ENCODE data around the gene PMVK. TPM values are rescaled to one million over a fixed set of nuclear protein-coding genes. Genes with fewer than 3 reads are reported as not detected.

The PMVK gene
- total RNA-seq, 2 donors from 2014 or later, result 32.4 to 34.6 TPM

- H3K4me3 Mint-ChIP-seq, result no peak overlapping the region
- H3K9me3 Mint-ChIP-seq, result no peaks in the 10 kb centered on the region
- peaks cover 4% of the 10 kb centered on the region in 2 donors for H3K36me3 Mint-ChIP-seq (ENCODE audit: insufficient read depth in 2 of 2)
- ATAC-seq (replicated peaks in 1 of 2), result no peak
- DNase-seq, result no peak
- H3K4me1 Mint-ChIP-seq (ENCODE audit: low read depth), result peaks cover 44% of the 10 kb centered on the region
- H3K27me3 Mint-ChIP-seq (ENCODE audit: low read depth), result no peaks in the 10 kb centered on the region
- H3K27ac Mint-ChIP-seq, result peak overlapping the region; percentile 17
Observed at GRCh38 chr1:154972213-154972516, 35.6 kb upstream of the PMVK start.

DNA sequence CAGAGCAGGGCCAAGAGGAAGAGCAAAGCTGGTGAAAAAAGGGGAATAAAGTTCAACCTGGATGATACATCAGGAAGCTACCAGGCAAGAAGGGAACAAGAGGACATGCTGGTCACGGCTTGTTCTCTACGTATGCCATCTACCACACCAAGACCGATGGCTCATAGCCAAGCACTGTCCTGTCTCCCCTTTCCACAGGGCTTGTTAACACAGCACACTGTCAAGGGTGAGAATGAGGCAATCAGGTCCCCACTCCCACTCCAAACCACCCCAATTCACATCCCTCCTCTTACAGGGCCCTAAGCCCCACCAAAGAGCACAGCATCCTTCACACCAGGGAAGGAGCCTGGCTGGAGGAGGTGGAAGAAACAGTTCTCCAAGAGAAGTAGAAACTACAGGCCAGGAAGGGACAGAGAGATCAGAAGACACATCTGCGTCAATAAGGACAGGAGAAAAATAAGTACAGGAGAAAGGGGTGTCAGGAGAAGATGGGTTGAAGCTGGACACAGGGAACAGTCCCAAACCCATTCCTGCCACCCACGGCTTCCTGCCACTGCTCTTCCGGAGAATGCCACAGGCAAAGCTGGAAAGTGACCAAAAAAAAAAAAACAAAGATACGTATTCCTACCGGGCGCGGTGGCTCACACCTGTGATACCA is 35.0 kb upstream of the PMVK start:
- Mint-ChIP-seq H3K4me3 (peak overlapping the region; percentile 48 to 65), H3K4me1 (ENCODE audit: low read depth) (peaks cover 44% of the 10 kb centered on the region), H3K9me3 (no peaks in the 10 kb centered on the region), H3K27ac (peak overlapping the region; percentile 78), H3K36me3 (ENCODE audit: insufficient read depth in 2 of 2) (peaks cover 4% of the 10 kb centered on the region in 2 donors), H3K27me3 (ENCODE audit: low read depth) (no peaks in the 10 kb centered on the region)
- ATAC-seq (replicated peaks in 1 of 2) (no peak), DNase-seq (no peak)

DNA sequence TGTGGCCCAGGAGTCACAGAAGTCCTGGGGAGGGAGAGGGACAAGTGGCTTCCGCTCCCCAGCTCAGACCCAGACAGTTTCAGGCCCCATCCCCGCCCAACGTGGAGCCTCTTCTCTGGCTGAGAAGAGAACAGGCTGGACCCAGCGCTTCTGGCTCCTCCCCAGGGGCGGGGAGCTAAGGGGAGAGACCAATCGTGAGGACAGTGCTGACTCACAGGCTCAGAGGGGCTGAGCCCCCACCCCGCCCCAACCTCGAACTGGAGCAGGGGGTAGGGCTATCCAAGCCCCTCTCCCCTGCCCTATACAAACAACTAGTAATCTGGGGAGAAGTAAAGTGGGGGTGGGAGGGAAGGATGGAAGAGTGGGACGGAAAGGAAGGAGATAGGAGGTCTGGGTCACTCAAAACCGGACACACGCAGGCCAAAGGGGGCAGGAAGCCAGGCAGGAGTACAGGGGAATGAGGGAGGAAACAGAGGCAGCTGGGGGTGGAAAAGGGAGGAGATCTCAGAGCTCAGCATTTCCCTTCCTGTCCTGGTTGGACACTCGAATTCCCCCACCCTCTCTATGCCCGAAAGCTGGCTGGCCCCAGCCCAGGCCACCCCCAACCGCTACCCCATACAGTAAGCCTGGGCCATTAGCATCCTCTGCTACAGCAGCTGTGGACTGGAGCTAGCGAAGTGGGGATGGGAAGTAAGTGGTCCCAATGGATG is 34.3 kb upstream of the PMVK start, which contains the start of gene SHC1:
SHC1 (minus strand) TSS at position 117 of the 710 bp plus-strand sequence. CDS start 221 bp downstream, outside the sequence.
- Mint-ChIP-seq H3K27me3 (ENCODE audit: low read depth) (no peaks in the 10 kb centered on the region), H3K4me3 (peak within 1 kb of the TSS; percentile 50 to 65), H3K9me3 (no peaks in the 10 kb centered on the region), H3K36me3 (ENCODE audit: insufficient read depth in 2 of 2) (peaks cover 4% of the 10 kb centered on the region in 2 donors), H3K4me1 (ENCODE audit: low read depth) (peaks cover 44% of the 10 kb centered on the region), H3K27ac (peak within 1 kb of the TSS; percentile 78)
- ATAC-seq (replicated peaks in 1 of 2) (peak in 1 of 2 donors; percentile 17), DNase-seq (peak; percentile 67 to 69)

GRCh38 chr1:154969860-154970452 is 33.4 kb upstream of the PMVK start:
- ATAC-seq (replicated peaks in 1 of 2) (no peak), DNase-seq (no peak)
- Mint-ChIP-seq H3K27me3 (ENCODE audit: low read depth) (no peaks in the 10 kb centered on the region), H3K4me3 (no peak overlapping the region), H3K4me1 (ENCODE audit: low read depth) (peaks cover 44% of the 10 kb centered on the region), H3K36me3 (ENCODE audit: insufficient read depth in 2 of 2) (peaks cover 4 to 6% of the 10 kb centered on the region in 2 donors), H3K9me3 (no peaks in the 10 kb centered on the region), H3K27ac (no peak overlapping the region)

- H3K36me3 Mint-ChIP-seq (ENCODE audit: insufficient read depth in 2 of 2), result peaks cover 4 to 6% of the 10 kb centered on the region in 2 donors
- DNase-seq (no peak), ATAC-seq (replicated peaks in 1 of 2) (no peak)
- H3K4me1 Mint-ChIP-seq (ENCODE audit: low read depth), result peaks cover 44% of the 10 kb centered on the region
- no peak overlapping the region for H3K4me3 Mint-ChIP-seq
- peak overlapping the region; percentile 31 for H3K27ac Mint-ChIP-seq
- no peaks in the 10 kb centered on the region for H3K27me3 Mint-ChIP-seq (ENCODE audit: low read depth)
- H3K9me3 Mint-ChIP-seq, result no peaks in the 10 kb centered on the region
Observed at GRCh38 chr1:154969246-154969645, 32.7 kb upstream of the PMVK start.

GRCh38 chr1:154968731-154969130 is 32.2 kb upstream of the PMVK start:
- no peak for ATAC-seq (replicated peaks in 1 of 2)

GRCh38 chr1:154967331-154967950 is 30.9 kb upstream of the PMVK start:
- DNase-seq, result no peak
- Mint-ChIP-seq H3K9me3 (no peaks in the 10 kb centered on the region), H3K4me3 (no peak overlapping the region), H3K36me3 (ENCODE audit: insufficient read depth in 2 of 2) (peaks cover 6% of the 10 kb centered on the region in 2 donors), H3K27ac (no peak overlapping the region), H3K27me3 (ENCODE audit: low read depth) (no peaks in the 10 kb centered on the region), H3K4me1 (ENCODE audit: low read depth) (peaks cover 52% of the 10 kb centered on the region)
- no peak for ATAC-seq (replicated peaks in 1 of 2)

More at GRCh38 chr1:154968731-154969130, 32.2 kb upstream of the PMVK start:
- no peak overlapping the region for H3K4me3 Mint-ChIP-seq
- peaks cover 4 to 6% of the 10 kb centered on the region in 2 donors for H3K36me3 Mint-ChIP-seq (ENCODE audit: insufficient read depth in 2 of 2)
- no peaks in the 10 kb centered on the region for H3K9me3 Mint-ChIP-seq
- no peaks in the 10 kb centered on the region for H3K27me3 Mint-ChIP-seq (ENCODE audit: low read depth)
- no peak overlapping the region for H3K27ac Mint-ChIP-seq
- no peak for DNase-seq
- H3K4me1 Mint-ChIP-seq (ENCODE audit: low read depth), result peaks cover 47% of the 10 kb centered on the region

DNA sequence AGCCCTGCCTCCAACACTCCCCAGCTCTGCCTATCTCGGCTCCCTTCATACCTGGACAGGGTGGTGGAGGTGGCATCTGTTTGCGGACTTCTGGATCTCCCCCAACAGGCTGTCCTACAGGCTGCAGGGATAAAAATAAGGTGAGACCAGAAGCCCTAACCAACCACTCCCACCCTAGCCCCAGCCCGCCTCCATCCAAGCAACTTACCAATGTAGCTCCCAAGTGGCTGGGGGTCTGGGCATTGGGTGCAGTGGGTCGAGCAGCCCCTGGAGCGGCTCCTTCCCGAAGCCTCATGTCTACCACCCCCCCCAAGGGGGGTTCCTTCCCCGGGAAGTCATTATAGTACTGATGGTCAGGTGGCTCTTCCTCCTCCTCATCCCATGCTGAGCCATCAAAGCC is 29.6 kb upstream of the PMVK start:
- H3K27me3 Mint-ChIP-seq (ENCODE audit: low read depth), result no peaks in the 10 kb centered on the region
- H3K27ac Mint-ChIP-seq, result no peak overlapping the region
- H3K9me3 Mint-ChIP-seq, result no peaks in the 10 kb centered on the region
- peaks cover 4 to 9% of the 10 kb centered on the region in 2 donors for H3K36me3 Mint-ChIP-seq (ENCODE audit: insufficient read depth in 2 of 2)
- H3K4me1 Mint-ChIP-seq (ENCODE audit: low read depth), result peaks cover 40% of the 10 kb centered on the region
- no peak for DNase-seq
- no peak for ATAC-seq (replicated peaks in 1 of 2)
- no peak overlapping the region for H3K4me3 Mint-ChIP-seq

DNA sequence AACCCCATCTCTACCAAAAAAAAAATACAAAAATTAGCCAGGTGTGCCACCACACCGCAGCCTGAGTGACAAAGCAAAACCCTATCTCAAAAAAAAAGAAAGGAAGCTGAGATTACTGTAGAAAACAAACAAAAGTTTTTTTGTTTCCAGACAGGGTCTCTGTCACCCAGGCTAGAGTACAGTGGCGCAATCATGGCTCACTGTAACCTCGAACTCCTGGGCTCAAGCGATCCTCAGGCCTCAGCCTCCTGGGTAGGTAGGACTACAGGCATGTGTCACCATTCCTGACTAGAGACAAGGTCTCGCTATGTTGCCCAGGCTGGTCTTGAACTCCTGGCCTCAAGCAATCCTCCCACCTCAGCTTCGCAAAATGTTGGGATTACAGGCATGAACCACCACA is 27.8 kb upstream of the PMVK start:
- no peak overlapping the region for H3K27ac Mint-ChIP-seq
- H3K27me3 Mint-ChIP-seq (ENCODE audit: low read depth), result no peaks in the 10 kb centered on the region
- H3K4me1 Mint-ChIP-seq (ENCODE audit: low read depth), result peaks cover 47% of the 10 kb centered on the region
- no peak for ATAC-seq (replicated peaks in 1 of 2)
- H3K36me3 Mint-ChIP-seq (ENCODE audit: insufficient read depth in 2 of 2), result peaks cover 4 to 14% of the 10 kb centered on the region in 2 donors
- no peaks in the 10 kb centered on the region for H3K9me3 Mint-ChIP-seq
- no peak for DNase-seq
- no peak overlapping the region for H3K4me3 Mint-ChIP-seq

GRCh38 chr1:154963643-154964042 is 27.1 kb upstream of the PMVK start:
- H3K4me1 Mint-ChIP-seq (ENCODE audit: low read depth), result peaks cover 43% of the 10 kb centered on the region
- DNase-seq, result no peak

DNA sequence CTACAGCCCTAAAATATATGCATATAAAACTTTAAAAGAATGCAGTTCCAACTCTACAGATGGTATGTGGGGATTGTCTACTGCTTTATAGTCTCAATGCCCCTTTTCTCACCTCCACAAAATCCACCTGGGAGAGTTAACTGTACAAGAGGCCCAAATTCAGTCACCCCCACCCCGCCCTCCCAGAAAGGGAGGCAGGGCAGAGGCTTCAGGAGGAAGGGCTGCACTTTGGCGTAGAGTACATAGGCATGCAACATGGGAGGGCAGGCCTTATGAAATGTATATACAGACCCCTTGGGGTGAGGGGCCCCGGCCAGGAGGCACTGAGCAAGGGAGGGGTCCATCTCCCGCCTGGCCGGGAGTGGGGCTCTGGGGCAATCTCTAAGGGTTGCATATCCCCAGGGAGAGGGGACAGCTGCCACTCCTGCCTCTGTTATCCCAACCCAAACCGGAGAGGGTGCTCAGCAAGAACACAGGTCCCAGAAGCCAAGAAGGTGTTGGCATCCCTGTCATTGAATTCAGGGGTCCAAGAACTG is 26.3 kb upstream of the PMVK start:
- peak overlapping the region; percentile 91 to 93 for H3K4me3 Mint-ChIP-seq
- H3K4me1 Mint-ChIP-seq (ENCODE audit: low read depth), result peaks cover 43% of the 10 kb centered on the region
- no peaks in the 10 kb centered on the region for H3K27me3 Mint-ChIP-seq (ENCODE audit: low read depth)
- H3K36me3 Mint-ChIP-seq (ENCODE audit: insufficient read depth in 2 of 2), result peaks cover 2 to 9% of the 10 kb centered on the region in 2 donors
- H3K9me3 Mint-ChIP-seq, result no peaks in the 10 kb centered on the region
- no peak for DNase-seq
- no peak for ATAC-seq (replicated peaks in 1 of 2)
- H3K27ac Mint-ChIP-seq, result peak overlapping the region; percentile 92

More at GRCh38 chr1:154963643-154964042, 27.1 kb upstream of the PMVK start:
- Mint-ChIP-seq H3K9me3 (no peaks in the 10 kb centered on the region), H3K27me3 (ENCODE audit: low read depth) (no peaks in the 10 kb centered on the region), H3K4me3 (no peak overlapping the region), H3K27ac (no peak overlapping the region), H3K36me3 (ENCODE audit: insufficient read depth in 2 of 2) (peaks cover 4 to 14% of the 10 kb centered on the region in 2 donors)
- no peak for ATAC-seq (replicated peaks in 1 of 2)

DNA sequence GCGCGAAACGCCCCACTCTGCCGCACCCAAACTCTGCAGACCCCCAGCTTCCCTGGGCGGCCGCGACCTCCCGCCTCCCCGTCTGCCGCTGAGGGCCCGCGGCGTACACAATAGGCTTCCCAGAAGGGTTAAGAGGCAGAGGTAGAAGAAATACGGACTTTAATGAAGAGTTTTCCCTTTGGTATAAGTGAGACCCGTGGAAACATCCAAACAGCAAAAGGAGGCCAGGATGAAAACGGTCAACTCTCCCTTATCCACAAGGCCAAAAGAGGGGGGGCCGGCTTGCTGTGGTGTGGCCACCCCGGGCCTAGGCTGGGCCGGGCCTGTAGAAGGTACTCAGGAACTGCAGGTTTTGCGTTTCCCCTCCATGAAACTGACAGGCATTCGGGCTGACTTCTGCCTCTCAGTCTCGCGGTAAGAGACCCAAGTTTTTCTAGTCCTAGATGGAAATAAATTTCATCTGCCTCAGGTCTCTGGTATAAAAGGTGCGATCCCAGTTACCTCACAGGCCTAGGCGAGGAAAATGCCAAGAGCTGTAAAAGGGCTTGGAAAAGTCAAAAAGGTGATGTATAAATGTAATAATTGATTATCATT is 25.7 kb upstream of the PMVK start:
- peak overlapping the region; percentile 91 to 93 for H3K4me3 Mint-ChIP-seq
- no peaks in the 10 kb centered on the region for H3K27me3 Mint-ChIP-seq (ENCODE audit: low read depth)
- ATAC-seq (replicated peaks in 1 of 2), result peak; percentile 12 to 19
- peaks cover 45% of the 10 kb centered on the region for H3K4me1 Mint-ChIP-seq (ENCODE audit: low read depth)
- peak overlapping the region; percentile 92 for H3K27ac Mint-ChIP-seq
- H3K36me3 Mint-ChIP-seq (ENCODE audit: insufficient read depth in 2 of 2), result peaks cover 2 to 9% of the 10 kb centered on the region in 2 donors
- peak in 1 of 2 donors; percentile 47 for DNase-seq
- H3K9me3 Mint-ChIP-seq, result no peaks in the 10 kb centered on the region
